ENCODE results near the gene MAFG. TPM values are rescaled to one million over a fixed set of nuclear protein-coding genes. Genes with fewer than 3 reads are reported as not detected.

MAFG gene
- total and polyA plus RNA-seq, 9 of the 15 experiments (the other 6 are each of a cell fraction or from before 2014, with no cell fraction given): 1.1 to 58.1 (median 24.9) TPM

DNA sequence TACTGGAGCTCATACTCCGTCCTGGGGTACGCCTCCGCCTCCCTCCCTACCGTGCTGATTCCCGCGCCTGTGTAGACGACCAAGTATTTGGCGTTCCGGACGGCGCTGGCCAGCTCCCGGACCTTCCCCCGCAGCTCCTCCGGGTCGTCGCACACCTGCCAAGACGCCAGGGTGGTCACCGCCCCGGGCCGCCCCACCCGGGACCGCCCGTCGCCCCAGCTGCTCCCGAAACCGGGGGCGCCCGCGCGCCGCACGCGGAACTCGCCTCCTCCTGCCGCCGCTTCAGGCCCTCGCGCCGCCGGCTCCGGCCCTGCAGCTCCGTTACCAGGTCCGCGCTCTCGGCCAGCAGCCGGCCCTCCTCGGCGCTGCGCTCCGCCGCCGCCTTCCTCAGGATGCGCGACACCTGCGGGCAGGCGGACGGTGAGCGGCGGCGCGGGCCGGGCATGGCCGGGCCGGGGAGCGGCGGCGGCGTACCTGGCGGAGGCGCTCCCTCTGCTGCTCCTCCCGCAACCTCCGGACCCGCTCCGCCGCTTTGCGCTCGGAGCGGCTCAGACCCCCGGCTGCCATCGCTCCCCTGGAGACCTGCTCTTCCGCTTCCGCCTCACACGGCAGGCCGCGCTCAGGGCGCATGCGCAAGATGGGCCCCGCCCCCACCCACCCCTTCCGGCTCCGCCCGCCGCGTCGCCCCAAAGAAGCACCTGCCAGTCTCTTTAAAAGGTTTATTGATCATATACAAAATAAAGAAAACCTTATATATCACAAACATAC, 9.8 kb downstream of the MAFG start, which contains the start of gene SIRT7 (continued):
- TF ChIP-seq ARHGAP35 (IDR thresholded peaks at IDR 0.05; ENCODE audit: partially characterized antibody): no peak
- no peak for TF ChIP-seq ZNF511 (CRISPR knock-in tag; IDR thresholded peaks at IDR 0.05)
- no peak for TF ChIP-seq FOS (IDR thresholded peaks at IDR 0.05; ENCODE audit: extremely low read depth, insufficient read length)
- no peak for TF ChIP-seq FOXO4 (CRISPR knock-in tag; IDR thresholded peaks at IDR 0.05)
- TF ChIP-seq SP1 (CRISPR knock-in tag; IDR thresholded peaks at IDR 0.05): no peak
- TF ChIP-seq TAF1 (IDR thresholded peaks at IDR 0.05; ENCODE audit: control insufficient read depth, extremely low read depth, insufficient read depth, low read length, severe bottlenecking): peak; percentile 69
- TF ChIP-seq YBX1 (IDR thresholded peaks at IDR 0.05): no peak
- TF ChIP-seq, protein P1, sequence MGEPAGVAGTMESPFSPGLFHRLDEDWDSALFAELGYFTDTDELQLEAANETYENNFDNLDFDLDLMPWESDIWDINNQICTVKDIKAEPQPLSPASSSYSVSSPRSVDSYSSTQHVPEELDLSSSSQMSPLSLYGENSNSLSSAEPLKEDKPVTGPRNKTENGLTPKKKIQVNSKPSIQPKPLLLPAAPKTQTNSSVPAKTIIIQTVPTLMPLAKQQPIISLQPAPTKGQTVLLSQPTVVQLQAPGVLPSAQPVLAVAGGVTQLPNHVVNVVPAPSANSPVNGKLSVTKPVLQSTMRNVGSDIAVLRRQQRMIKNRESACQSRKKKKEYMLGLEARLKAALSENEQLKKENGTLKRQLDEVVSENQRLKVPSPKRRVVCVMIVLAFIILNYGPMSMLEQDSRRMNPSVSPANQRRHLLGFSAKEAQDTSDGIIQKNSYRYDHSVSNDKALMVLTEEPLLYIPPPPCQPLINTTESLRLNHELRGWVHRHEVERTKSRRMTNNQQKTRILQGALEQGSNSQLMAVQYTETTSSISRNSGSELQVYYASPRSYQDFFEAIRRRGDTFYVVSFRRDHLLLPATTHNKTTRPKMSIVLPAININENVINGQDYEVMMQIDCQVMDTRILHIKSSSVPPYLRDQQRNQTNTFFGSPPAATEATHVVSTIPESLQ (CRISPR knock-in tag; IDR thresholded peaks at IDR 0.05): no peak
- TF ChIP-seq, protein P2, sequence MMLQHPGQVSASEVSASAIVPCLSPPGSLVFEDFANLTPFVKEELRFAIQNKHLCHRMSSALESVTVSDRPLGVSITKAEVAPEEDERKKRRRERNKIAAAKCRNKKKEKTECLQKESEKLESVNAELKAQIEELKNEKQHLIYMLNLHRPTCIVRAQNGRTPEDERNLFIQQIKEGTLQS (IDR thresholded peaks at IDR 0.05): no peak
- TF ChIP-seq, protein P2 (CRISPR knock-in tag; conservative IDR thresholded peaks at IDR 0.05): no peak
- no peak for TF ChIP-seq TCF7 (IDR thresholded peaks at IDR 0.05; ENCODE audit: borderline replicate concordance)
- no peak for TF ChIP-seq ARNT (IDR thresholded peaks at IDR 0.05)
- TF ChIP-seq RBM25 (IDR thresholded peaks at IDR 0.05; ENCODE audit: low read depth, low read length, severe bottlenecking): no peak
- TF ChIP-seq KAT8 (IDR thresholded peaks at IDR 0.05; ENCODE audit: low read depth): no peak
- TF ChIP-seq ZNF311 (CRISPR knock-in tag; IDR thresholded peaks at IDR 0.05): no peak
- TF ChIP-seq RERE (CRISPR knock-in tag; IDR thresholded peaks at IDR 0.05; ENCODE audit: borderline replicate concordance): no peak
- no peak for TF ChIP-seq MCM5 (IDR thresholded peaks at IDR 0.05; ENCODE audit: low read depth)
